VCaP (cell line): ENCODE measurements around the gene MGRN1.

Experiments
- H3K27ac ChIP-seq: fragments of 450-650 bp; 2 replicates; pipeline ENCODE4 v1.5.1; 2017
- TF ChIP-seq, protein P1 (sequence below): fragments of 450-650 bp; conservative IDR thresholded peaks from 2 replicates; pipeline ENCODE4 v1.5.1; 2017; ENCODE audit warnings: mild to moderate bottlenecking, moderate library complexity

Gene MGRN1

DNA sequence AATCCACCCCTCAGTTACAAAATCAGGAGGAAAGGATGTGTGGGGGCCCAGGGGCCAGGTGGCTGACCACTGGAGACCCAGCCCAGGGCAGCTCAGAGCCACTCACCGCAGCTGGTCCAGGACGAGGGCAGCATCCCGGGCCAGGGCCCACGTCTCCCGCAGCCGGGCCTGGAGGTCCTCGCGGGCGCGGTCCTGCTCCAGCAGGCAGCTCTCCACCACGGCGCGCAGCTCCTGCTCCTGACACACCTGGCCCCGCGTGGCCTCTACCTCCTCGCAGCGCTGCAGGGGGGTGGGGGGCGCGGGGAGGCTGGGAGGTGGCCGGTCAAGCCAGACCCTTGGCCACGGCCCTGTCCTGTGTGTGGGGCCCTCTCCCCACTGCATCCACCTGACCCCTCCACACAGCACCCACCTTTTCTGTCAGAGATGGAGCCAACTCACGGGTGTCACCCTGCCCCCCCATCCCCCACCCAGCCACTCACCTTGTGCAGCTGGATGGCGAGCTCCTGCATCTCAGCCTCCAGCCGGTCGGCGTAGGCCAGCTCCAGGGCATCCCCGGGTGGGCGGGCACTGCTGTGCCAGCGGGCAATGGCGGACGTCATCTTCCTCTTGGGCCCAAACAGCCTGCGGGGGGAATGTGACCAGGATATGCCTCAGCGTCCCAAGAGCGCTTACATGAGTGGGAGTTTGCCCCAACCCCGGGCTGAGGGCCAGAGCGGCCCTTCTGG, 73.9 kb downstream of the MGRN1 start:
- H3K27ac ChIP-seq = no peak overlapping the region
- TF ChIP-seq, protein P1, sequence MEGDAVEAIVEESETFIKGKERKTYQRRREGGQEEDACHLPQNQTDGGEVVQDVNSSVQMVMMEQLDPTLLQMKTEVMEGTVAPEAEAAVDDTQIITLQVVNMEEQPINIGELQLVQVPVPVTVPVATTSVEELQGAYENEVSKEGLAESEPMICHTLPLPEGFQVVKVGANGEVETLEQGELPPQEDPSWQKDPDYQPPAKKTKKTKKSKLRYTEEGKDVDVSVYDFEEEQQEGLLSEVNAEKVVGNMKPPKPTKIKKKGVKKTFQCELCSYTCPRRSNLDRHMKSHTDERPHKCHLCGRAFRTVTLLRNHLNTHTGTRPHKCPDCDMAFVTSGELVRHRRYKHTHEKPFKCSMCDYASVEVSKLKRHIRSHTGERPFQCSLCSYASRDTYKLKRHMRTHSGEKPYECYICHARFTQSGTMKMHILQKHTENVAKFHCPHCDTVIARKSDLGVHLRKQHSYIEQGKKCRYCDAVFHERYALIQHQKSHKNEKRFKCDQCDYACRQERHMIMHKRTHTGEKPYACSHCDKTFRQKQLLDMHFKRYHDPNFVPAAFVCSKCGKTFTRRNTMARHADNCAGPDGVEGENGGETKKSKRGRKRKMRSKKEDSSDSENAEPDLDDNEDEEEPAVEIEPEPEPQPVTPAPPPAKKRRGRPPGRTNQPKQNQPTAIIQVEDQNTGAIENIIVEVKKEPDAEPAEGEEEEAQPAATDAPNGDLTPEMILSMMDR = no peak

DNA sequence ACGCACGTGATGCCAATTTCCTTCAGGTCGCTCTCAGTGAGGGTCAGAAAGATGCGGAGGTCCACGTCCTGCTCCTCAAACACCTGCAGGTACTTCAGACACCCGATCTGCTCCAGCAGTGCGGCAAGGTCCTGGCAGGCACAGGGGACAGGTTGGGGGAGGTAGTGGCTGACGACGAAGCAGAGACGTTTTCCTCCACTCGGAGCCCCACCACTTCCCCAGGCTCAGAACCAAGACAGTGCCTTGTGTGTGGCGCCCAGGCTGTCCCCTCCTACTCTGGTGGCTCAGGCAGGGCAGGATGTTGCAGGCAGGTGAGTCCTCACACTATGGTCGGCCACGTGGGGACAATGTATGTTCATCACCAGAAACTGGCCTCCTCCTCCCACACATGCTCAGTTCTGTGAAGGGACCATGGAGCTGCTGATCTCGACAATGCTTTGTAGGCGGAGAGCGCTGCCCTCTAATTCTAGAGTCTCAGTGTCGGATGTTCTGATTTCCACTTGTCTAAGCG, 74.5 kb downstream of the MGRN1 start:
- TF ChIP-seq, protein P1 = no peak
- no peak overlapping the region for H3K27ac ChIP-seq

DNA sequence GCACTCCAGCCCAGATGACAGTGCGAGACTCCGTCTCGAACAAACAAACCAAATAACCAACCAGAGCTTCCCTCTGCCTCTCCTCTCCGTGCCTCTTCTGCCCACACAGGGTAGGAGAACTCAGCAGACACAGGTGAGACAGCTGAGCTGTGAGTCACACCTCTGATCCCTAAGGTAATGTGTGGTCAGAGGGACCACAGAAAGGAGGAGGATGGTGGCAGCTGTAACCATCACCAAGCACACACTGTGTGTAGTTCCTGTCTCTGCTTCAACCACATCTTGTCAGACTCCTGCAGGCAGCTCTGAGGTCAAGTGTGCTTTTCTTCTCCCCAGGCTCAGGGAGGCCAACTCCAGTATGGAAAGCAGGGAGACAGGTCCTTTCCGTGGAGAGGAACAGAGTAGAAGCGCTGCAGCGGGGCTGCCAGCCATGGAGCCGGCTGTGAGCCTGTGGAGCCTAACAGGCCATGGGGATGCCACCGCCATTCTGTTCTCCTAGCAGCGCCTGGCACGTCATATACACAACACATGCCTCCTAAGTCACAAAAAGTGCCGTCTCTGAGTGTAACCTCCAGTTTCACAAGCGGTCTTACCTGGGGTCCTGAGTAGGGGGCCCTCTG, 75.9 kb downstream of the MGRN1 start:
- TF ChIP-seq, protein P1 = no peak
- no peak overlapping the region for H3K27ac ChIP-seq

DNA sequence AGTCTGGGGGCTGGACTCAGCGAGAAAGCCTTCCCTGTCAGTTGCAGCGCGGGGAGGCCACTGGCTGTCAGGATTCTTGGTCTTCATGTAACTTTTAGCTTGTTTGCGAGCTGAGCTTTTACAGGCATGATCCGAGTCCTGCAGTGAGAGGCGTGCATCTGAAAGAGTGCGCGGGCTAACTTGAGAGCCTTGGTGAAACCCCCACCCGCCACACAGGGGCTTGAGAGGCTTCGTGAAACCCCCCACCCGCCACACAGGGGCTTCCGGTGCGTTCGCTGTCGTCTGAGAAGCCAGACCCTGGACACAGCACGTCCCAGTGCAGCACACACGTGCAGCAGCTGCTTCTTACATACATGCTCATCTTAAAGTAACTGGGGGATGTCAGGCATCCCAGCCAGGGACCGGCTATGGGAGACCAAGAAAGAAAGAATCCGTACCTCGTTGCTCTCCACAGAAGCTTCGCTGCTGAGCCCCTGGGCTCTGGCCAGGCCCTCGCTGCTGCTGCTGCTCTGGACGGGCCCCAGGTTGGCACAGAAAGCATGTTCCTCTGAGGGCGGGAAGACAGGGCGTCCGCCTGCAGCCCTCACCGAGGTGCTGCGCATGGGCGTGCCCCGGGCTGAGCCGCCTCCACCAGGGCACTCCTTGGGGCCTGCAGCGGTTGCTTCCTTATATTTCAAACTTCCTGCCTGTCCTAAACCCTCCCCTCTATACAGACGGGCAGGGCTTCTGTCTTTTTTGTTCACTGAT, 76.5 kb downstream of the MGRN1 start:
- H3K27ac ChIP-seq = no peak overlapping the region

DNA sequence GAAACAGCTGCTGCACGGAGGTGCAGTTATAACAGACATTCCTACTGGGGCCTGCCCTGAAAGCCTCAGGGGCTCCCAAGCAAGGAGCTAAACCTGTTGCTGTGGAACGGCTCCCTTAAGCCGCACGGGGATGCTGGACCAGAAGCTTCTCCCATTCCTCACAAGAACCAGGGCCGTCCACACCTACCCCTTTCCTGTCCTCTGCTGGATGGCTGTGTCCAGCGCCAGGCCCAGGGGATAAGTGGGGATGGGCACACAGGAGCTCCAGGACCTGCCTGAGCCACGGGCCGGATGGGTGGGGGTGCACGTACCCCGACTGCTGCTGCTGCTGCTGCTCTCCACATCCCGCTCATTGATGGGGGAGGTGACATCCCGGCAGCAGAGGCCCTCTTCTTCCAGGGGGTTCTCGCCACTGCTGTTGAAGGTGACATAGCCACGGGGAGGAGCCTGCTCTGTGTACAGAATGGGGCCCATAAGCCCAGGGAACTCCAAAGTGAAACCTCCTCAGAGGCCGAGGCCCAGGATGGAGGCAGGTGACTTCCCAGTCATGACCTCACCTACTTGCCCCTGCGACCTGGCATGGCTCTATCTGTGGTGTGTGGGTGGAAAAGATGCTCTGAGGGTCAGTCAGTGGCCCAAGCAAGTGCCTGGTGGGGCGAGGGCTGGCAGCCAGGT, 77.3 kb downstream of the MGRN1 start:
- TF ChIP-seq, protein P1 = no peak
- H3K27ac ChIP-seq = no peak overlapping the region

More for the DNA sequence above, 76.5 kb downstream of the MGRN1 start:
- TF ChIP-seq, protein P1 = no peak

GRCh38 chr16:4702466-4702808, 77.8 kb downstream of the MGRN1 start:
- TF ChIP-seq, protein P1 = no peak
- H3K27ac ChIP-seq = no peak overlapping the region

GRCh38 chr16:4703906-4704305, 79.3 kb downstream of the MGRN1 start:
- H3K27ac ChIP-seq = no peak overlapping the region
- TF ChIP-seq, protein P1 = no peak
